HG02943 (cell line): ENCODE results near the gene OSTM1.
"Not testable (repeated sequence)": the region's sequence is repeated elsewhere in the genome, so short reads cannot be mapped to it uniquely, and the experiment has no call there.

ENCODE experiments used
- ATAC-seq: cut with Tn5 transposase; IDR thresholded peaks from one replicate; pipeline ENCODE4 v1.9.1; 2021; ENCODE audit warnings: mild to moderate bottlenecking, low read depth, moderate library complexity; ENCODE audit not compliant: unreplicated experiment

Gene OSTM1

DNA sequence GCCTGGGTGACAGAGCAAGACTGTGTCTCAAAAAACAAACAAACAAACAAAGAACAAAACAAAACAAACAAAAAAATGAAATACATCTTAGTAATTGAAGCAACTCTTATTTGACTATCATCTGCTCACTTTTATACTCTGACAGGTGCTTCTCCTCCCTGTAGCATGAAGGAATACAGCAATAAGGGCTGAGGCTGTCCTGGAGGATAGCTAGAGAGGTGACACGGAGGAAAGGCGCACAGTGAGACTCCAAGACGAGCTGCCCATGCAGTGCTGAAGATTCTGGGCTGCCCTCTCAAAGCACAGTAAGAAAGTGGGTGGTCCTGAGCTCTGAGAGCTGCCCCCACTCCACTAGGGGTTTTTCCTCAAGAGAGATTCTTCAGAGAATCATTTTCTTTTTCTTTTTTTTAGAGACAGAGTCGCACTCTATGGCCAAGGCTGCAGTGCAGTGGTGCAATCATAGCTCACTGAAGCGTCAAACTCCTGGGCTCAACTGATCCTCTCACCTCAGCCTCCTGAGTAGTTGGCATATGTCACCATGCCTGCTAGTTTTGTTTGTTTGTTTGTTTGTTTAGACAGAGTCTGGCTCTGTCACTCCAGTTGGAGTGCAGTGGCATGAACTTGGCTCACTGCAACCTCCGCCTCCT is 50.0 kb downstream of the OSTM1 start:
- ATAC-seq: no peak

- ATAC-seq: no peak
These were observed 53.9 kb downstream of the OSTM1 start for GRCh38 chr6:108020472-108021116.

DNA sequence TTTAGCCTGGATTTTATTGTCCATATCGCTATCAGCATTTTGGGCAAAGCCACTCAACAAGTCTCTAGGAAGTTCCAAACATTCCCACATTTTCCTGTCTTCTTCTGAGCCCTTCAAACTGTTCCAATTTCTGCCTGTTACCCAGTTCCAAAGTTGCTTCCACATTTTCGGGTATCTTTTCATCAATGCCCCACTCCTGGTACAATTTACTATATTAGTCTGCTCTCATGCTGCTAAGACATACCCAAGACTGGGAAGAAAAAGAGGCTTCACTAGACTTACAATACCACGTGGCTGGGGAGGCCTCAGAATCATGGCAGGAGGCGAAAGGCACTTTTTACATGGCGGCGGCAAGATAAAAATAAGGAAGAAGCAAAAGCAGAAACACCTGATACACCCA is 58.3 kb downstream of the OSTM1 start:
- ATAC-seq: not testable (repeated sequence)

DNA sequence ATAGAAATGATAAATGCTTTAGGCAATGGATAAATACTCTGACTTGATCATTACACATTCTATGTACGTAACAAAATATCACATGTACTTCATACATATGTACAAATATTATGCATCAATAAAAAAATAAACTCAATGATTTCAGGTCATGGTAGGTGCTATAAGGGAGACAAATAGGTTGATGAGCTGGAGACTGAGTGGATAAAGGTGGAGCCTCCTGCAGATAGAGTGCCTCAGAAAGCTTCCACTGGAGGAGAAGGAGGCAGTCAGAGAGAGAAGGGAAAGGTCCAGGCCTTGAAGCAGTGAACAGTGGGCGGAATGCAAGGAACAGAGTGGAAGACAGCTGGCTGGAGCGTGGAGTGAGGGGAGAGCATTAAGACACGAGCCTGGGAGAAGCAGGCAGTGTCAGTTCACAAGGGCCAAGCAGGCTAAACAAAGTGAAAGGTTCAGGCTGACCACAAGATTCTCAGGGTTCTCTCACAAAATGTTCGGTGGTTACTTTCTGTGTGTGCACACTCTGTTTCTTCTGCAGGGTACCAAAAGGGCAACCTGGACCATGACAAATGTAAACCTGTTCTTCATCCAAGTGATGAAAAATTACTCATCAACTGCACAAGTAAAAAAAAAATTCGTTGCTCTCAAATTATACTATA is 60.6 kb downstream of the OSTM1 start:
- no peak for ATAC-seq

- ATAC-seq: no peak
These were observed 64.6 kb downstream of the OSTM1 start for GRCh38 chr6:108009894-108010293.

GRCh38 chr6:108009258-108009657 is 65.3 kb downstream of the OSTM1 start:
- not testable (repeated sequence) for ATAC-seq

DNA sequence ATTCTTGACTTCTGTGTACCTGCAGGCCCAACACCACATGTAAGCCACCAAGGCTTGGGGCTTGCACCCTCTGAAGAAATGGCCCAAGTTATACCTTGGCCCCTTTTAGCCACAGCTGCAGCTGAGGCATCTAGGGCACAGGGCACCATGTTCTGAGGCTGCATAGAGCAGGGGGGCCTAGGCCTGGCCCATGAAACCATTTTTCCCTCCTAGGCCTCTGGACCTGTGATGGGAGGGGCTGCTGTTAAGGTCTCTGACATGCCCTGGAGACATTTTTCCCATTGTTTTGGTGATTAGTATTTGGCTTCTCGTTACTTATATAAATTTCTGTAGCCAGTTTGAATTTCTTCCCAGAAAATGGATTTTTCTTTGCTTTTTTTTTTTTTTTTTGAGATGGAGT is 66.2 kb downstream of the OSTM1 start:
- no peak for ATAC-seq

DNA sequence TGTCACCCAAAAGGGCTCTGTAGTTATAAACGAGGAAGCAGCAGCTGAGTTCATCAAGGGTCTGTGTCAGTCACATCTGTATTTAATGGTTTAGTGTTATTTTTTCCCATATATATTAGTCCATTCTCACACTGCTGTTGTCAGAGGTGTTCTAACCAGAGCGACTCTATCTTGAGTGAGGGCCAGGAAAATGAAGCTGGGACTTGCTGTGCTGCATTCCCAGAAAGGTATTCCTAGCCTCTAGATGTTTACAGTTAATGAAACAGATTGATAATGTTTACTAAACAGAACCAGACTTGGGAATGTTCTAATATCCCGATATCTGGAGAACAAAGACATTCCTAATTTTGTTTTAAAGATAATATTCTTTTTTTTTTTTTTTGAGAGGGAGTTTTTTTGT is 68.6 kb downstream of the OSTM1 start:
- no peak for ATAC-seq

- ATAC-seq: no peak
These were observed 69.7 kb downstream of the OSTM1 start for GRCh38 chr6:108004861-108005260.

DNA sequence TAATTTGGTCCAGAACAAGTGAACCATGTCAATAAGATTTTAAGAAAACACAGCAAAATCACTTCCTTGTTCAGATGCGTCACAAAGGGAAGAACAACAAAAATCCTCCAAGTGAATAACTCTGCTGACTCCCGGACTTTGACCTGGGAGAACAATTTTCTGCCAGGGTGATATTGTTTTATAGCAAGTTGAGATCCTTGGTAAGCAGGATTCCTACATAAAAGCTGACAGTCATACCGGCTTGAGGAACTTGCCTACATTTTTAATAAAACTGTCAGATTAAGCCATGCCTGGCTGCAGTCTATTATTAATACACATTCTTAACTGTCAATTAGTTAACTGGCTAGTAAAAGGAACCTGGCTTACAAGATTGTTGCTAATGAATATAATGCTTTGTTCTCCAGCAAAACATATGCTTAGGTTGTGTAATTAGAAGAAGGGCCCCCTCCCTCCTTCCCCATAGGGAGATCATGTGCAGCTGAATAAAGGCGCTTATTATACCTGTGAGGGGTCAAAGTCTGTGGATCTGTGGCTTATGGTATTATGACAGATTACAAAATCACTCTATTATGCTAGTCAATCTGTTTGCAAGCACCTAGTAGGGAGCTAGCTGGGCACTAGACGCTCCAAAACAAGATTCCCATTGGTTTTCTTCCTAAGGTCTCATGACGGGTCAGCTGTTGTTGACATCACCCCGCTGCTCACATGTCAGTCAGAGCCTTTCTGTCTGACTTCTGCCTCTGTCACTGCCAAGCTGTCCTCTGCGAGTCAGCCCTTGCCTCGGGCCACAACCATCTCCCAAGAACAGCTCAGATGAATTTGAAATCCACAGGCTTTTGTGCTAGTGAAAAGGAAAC is 71.9 kb downstream of the OSTM1 start:
- ATAC-seq: no peak

- ATAC-seq: no peak
These were observed 72.8 kb downstream of the OSTM1 start for GRCh38 chr6:108001696-108002231.

GRCh38 chr6:108000259-108000658 is 74.3 kb downstream of the OSTM1 start:
- not testable (repeated sequence) for ATAC-seq

DNA sequence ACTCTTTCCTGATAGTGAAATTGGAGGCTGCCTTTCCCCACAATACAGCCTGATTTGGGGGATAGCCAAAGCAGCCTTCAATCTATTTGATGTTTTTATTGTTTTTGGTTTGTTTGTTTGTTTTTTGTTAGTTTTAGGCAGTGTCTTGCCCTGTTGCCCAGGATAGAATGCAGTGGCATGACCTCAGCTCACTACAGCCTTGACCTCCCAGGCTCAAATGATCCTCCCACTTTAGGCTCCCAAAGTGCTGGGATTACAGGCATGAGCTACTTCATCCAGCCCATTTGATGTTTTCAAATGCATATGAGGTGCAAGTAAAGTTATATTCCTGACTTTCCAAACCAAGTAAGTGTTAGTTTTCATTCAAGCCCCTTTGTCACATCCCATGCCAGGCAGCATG is 75.2 kb downstream of the OSTM1 start:
- ATAC-seq: no peak

GRCh38 chr6:107991772-107992550 is 82.6 kb downstream of the OSTM1 start:
- ATAC-seq: no peak
